HepG2 (cell line): ENCODE results near the gene SOX13. TPM values are rescaled to one million over a fixed set of nuclear protein-coding genes. Genes with fewer than 3 reads are reported as not detected.

ENCODE experiments used
- ATF2 ChIP-seq: sonication (generic); formaldehyde crosslinking; IDR thresholded peaks from 2 replicates; pipeline ENCODE4 v1.4.0; 2020; ENCODE audit warnings: missing genetic modification reagents
- HCFC1 ChIP-seq: fragments of 150-350 bp; IDR thresholded peaks from 2 replicates; pipeline ENCODE4 v1.6.1; 2014; ENCODE audit warnings: low read depth, low read length
- JARID2 ChIP-seq: sonication (generic); formaldehyde crosslinking; IDR thresholded peaks from 2 replicates; pipeline ENCODE4 v1.8.1; 2023; ENCODE audit warnings: missing genetic modification reagents, inconsistent platforms; ENCODE audit not compliant: insufficient replicate concordance
- MAF1 ChIP-seq: sonication (generic); formaldehyde crosslinking; IDR thresholded peaks from 2 replicates; pipeline ENCODE4 v1.5.0; 2020; ENCODE audit warnings: missing genetic modification reagents, borderline replicate concordance
- MLXIP ChIP-seq: sonication (generic); formaldehyde crosslinking; IDR thresholded peaks from 2 replicates; pipeline ENCODE4 v1.9.0; 2021; ENCODE audit warnings: missing genetic modification reagents, borderline replicate concordance
- MNT ChIP-seq: fragments of 450-650 bp; IDR thresholded peaks from 2 replicates; pipeline ENCODE4 v1.6.1; 2016
- NONO ChIP-seq, 2 experiments: fragments of 450-650 bp in 1 of 2; sonication (generic) in 1 of 2; formaldehyde crosslinking in 1 of 2; IDR thresholded peaks in 1 of 2; conservative IDR thresholded peaks in 1 of 2; 2 replicates each; pipeline versions ENCODE4 v1.6.1 to v1.8.0; 2017 to 2022; ENCODE audit warnings: mild to moderate bottlenecking in 1 of 2, missing genetic modification reagents in 1 of 2, moderate library complexity in 1 of 2
- RNF219 ChIP-seq: sonication (generic); formaldehyde crosslinking; IDR thresholded peaks from 2 replicates; pipeline ENCODE4 v1.5.0; 2020; ENCODE audit warnings: mild to moderate bottlenecking, missing genetic modification reagents
- SIX4 ChIP-seq: sonication (generic); formaldehyde crosslinking; IDR thresholded peaks from 2 replicates; pipeline ENCODE4 v1.4.0; 2020; ENCODE audit warnings: missing genetic modification reagents
- SP2 ChIP-seq: sonication (generic); formaldehyde crosslinking; IDR thresholded peaks from 2 replicates; pipeline ENCODE4 v1.5.1; 2020; ENCODE audit warnings: mild to moderate bottlenecking, missing genetic modification reagents
- ZNF296 ChIP-seq: sonication (generic); formaldehyde crosslinking; conservative IDR thresholded peaks from 2 replicates; pipeline ENCODE4 v1.5.0; 2020; ENCODE audit warnings: mild to moderate bottlenecking, missing genetic modification reagents
- ZNF354B ChIP-seq: sonication (generic); formaldehyde crosslinking; IDR thresholded peaks from 2 replicates; pipeline ENCODE4 v1.8.0; 2022; ENCODE audit warnings: mild to moderate bottlenecking, missing genetic modification reagents
- ZNF605 ChIP-seq: sonication (generic); formaldehyde crosslinking; IDR thresholded peaks from 2 replicates; pipeline ENCODE4 v1.8.0; 2022; ENCODE audit warnings: mild to moderate bottlenecking, missing genetic modification reagents
- polyA plus RNA-seq, 8 experiments: library from polyadenylated mRNA; depleted of rRNA in 3 of 8; stranded (reverse) in 7 of 8; unstranded in 1 of 8; fragments of >200 nt; fragmentation: Illumina TruSeq in 4 of 8; extraction: Trizol in 4 of 8; gene quantifications; 2 replicates each; pipeline versions ENCODE4 v1.2.1 to v1.2.3, GENCODE V29; 2011 to 2016; ENCODE audit warnings: low read depth in 4 of 8, missing spikeins in 1 of 8, mixed read lengths in 1 of 8; ENCODE audit not compliant: insufficient read depth in 1 of 8
- total RNA-seq, 5 experiments: library from RNA; depleted of rRNA; stranded (reverse); fragments of >200 nt; fragmentation: Illumina TruSeq; extraction: Trizol; gene quantifications; 2 replicates each; pipeline ENCODE4 v1.2.3, GENCODE V29; 2016; ENCODE audit warnings: low read depth in 1 of 5
- TF ChIP-seq, protein P1 (sequence below): sonication (generic); formaldehyde crosslinking; conservative IDR thresholded peaks from 2 replicates; pipeline ENCODE4 v1.8.0; 2022; ENCODE audit warnings: low read depth, missing genetic modification reagents

The SOX13 gene
- total and polyA plus RNA-seq, 2 of the 13 experiments (the other 11 are each of a cell fraction or from before 2014, with no cell fraction given) = 13.3 to 15.8 TPM

GRCh38 chr1:204072931-204073836, at the start of gene SOX13 (continued):
- TF ChIP-seq MLXIP (no peak), NONO (IDR thresholded peaks at IDR 0.05) (no peak), NONO (CRISPR knock-in tag; conservative IDR thresholded peaks at IDR 0.05) (no peak; the same call in 1 of the 2 replicates), MNT (no peak), RNF219 (CRISPR knock-in tag) (no peak), JARID2 (peak; percentile 52), ATF2 (peak; percentile 27; the same call in 1 of the 2 replicates), SIX4 (CRISPR knock-in tag) (peak; percentile 41; the same call in 1 of the 2 replicates), ZNF354B (CRISPR knock-in tag) (no peak), MAF1 (CRISPR knock-in tag) (no peak), ZNF605 (peak; percentile 35; the same call in 1 of the 2 replicates), HCFC1 (no peak), SP2 (CRISPR knock-in tag) (no peak), ZNF296 (CRISPR knock-in tag) (no peak)
- TF ChIP-seq, protein P1, sequence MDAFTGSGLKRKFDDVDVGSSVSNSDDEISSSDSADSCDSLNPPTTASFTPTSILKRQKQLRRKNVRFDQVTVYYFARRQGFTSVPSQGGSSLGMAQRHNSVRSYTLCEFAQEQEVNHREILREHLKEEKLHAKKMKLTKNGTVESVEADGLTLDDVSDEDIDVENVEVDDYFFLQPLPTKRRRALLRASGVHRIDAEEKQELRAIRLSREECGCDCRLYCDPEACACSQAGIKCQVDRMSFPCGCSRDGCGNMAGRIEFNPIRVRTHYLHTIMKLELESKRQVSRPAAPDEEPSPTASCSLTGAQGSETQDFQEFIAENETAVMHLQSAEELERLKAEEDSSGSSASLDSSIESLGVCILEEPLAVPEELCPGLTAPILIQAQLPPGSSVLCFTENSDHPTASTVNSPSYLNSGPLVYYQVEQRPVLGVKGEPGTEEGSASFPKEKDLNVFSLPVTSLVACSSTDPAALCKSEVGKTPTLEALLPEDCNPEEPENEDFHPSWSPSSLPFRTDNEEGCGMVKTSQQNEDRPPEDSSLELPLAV (CRISPR knock-in tag) = no peak
